Endothelial cell (in vitro differentiated cells): ENCODE measurements around the gene EYA2. TPM values are rescaled to one million over a fixed set of nuclear protein-coding genes. Genes with fewer than 3 reads are reported as not detected.

Experiments
- DNase-seq: peaks from one replicate; pipeline ENCODE4 v3.0.0; 2021; ENCODE audit warnings: low spot score
- H3K27ac Mint-ChIP-seq: one replicate; pipeline ENCODE4 v1.8.0; 2021; ENCODE audit warnings: mixed read lengths, inconsistent platforms; ENCODE audit not compliant: unreplicated experiment
- H3K27me3 Mint-ChIP-seq: one replicate; pipeline ENCODE4 v1.8.0; 2021; ENCODE audit warnings: mild to moderate bottlenecking, moderate library complexity, mixed read lengths, inconsistent platforms; ENCODE audit not compliant: unreplicated experiment
- H3K36me3 Mint-ChIP-seq: one replicate; pipeline ENCODE4 v1.8.0; 2021; ENCODE audit warnings: mild to moderate bottlenecking, low read depth, mixed read lengths, inconsistent platforms; ENCODE audit not compliant: unreplicated experiment
- H3K4me1 Mint-ChIP-seq: one replicate; pipeline ENCODE4 v1.8.0; 2021; ENCODE audit warnings: mild to moderate bottlenecking, mixed read lengths, inconsistent platforms; ENCODE audit not compliant: unreplicated experiment
- H3K4me3 Mint-ChIP-seq: one replicate; pipeline ENCODE4 v1.8.0; 2021; ENCODE audit warnings: mild to moderate bottlenecking, mixed read lengths, inconsistent platforms; ENCODE audit not compliant: unreplicated experiment
- H3K9me3 Mint-ChIP-seq: one replicate; pipeline ENCODE4 v1.8.0; 2021; ENCODE audit warnings: mixed read lengths, inconsistent platforms; ENCODE audit not compliant: unreplicated experiment
- total RNA-seq: library from RNA; stranded (reverse); fragmentation: NEBNext Ultra II Directional; extraction: Animal tissue kit (Norgen Biotek cat#: 25700); gene quantifications from one replicate; pipeline ENCODE4 v1.2.1, GENCODE V29; 2021; ENCODE audit not compliant: unreplicated experiment
- TF ChIP-seq, protein P1 (sequence below): fragments of 200-600 bp; sonication (generic); IDR thresholded peaks from one replicate; pipeline ENCODE4 v1.5.0; 2021; ENCODE audit warnings: antibody characterized with exemption; ENCODE audit not compliant: unreplicated experiment

EYA2 gene
- total RNA-seq, 1 donor from 2014 or later, result not detected

DNA sequence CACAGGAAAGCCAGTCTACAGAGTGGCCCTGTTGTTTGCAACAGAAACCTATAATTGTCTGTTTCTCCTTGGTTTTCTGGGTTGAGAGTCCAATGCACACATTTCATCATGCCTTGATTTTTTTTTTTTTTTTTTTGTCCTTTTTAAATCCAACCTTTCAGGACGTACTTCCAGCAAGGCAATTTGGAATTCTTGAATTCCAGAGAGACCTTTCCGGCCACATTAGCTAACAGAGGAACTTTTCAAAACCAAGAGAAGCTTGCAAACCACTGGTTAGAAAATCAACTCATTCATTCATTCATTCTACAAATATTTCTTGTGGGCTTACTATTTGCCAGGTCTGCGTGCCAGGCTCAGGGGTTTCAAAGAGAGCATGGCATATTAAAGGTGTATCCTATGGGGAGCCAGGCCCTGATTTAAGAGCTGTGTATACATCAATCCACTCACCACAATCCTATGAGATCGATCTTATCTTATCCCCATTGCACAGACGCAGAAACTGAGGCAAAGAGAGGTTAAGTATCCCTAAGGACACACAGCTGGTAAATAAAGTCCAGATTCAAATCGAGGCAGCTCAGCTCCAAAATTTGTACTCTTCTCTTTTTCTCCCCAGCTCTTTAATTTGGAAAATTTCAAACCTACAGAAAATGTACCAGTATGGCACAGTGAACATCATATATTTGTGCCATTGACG, 43.0 kb downstream of the EYA2 start:
- Mint-ChIP-seq H3K27me3 (peaks cover 2% of the 10 kb centered on the region), H3K36me3 (no peaks in the 10 kb centered on the region), H3K9me3 (no peaks in the 10 kb centered on the region), H3K4me3 (no peak overlapping the region), H3K4me1 (no peaks in the 10 kb centered on the region), H3K27ac (no peak overlapping the region)
- TF ChIP-seq, protein P1, sequence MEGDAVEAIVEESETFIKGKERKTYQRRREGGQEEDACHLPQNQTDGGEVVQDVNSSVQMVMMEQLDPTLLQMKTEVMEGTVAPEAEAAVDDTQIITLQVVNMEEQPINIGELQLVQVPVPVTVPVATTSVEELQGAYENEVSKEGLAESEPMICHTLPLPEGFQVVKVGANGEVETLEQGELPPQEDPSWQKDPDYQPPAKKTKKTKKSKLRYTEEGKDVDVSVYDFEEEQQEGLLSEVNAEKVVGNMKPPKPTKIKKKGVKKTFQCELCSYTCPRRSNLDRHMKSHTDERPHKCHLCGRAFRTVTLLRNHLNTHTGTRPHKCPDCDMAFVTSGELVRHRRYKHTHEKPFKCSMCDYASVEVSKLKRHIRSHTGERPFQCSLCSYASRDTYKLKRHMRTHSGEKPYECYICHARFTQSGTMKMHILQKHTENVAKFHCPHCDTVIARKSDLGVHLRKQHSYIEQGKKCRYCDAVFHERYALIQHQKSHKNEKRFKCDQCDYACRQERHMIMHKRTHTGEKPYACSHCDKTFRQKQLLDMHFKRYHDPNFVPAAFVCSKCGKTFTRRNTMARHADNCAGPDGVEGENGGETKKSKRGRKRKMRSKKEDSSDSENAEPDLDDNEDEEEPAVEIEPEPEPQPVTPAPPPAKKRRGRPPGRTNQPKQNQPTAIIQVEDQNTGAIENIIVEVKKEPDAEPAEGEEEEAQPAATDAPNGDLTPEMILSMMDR, result no peak
- DNase-seq, result no peak

DNA sequence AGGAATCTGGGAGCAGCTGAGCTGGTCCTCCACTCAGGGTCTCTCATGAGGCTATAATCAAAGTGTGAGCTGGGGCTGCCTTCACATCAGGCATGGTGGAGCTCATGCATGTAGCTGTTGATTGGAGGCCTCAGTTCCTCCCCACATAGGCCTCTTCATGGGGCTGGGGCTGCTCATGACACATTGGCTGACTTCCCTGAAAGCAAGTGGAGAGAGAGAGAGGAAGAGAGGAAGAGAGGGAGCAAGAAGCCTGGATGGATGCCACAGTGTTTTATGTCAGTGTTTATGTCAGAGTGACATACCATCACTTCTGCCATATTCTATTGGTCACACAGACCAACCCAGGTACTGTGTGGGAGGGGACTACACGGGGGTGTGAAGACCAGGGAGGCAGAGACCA, 43.8 kb downstream of the EYA2 start:
- no peaks in the 10 kb centered on the region for H3K36me3 Mint-ChIP-seq
- no peak overlapping the region for H3K4me3 Mint-ChIP-seq
- H3K27ac Mint-ChIP-seq, result no peak overlapping the region
- H3K27me3 Mint-ChIP-seq, result peaks cover 2% of the 10 kb centered on the region
- TF ChIP-seq, protein P1, result no peak
- H3K4me1 Mint-ChIP-seq, result no peaks in the 10 kb centered on the region
- no peak for DNase-seq
- H3K9me3 Mint-ChIP-seq, result no peaks in the 10 kb centered on the region

DNA sequence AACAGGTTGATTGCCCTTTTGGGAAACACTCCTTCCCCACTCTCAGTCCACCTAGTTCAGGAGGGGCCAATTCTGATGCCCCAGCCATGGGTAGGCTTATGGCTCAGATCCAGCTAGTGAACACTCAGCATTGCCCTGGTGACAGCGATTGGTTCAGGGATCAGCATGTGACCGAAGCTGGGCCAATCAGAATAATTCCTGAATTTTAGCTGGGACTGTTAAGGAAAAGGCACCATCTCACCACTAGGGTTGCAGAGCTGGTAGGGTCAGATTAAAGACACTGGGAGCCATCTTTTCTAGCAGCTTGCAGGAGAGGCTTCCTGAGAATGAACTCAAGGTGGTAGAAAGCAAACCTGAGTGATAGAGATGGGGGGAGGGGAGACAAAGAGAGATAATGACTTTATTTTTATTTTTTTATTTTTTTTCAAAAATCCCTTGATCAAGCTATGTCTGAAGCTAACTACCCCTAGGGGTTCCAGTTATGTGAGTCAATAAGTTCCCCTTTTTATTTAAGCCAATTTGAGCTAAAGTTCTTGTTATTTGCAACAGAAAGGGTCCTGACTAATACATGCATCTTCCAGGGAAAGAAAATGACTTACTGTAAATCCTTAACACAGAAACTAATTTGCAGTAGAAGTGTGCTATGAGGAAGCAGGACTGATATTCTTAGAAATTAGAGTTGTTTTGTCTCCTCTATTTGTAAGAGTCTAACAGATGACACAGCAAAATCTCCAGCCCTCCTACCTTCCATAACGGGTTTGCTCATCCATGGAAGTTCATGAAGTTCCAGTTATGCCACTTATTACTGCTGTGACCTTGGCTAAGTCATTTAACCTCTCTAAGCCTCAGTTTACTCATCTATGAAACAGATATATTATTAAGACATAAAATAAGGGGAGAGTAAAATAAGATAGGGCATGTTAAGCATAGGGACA, 44.7 kb downstream of the EYA2 start:
- Mint-ChIP-seq H3K4me3 (no peak overlapping the region), H3K9me3 (no peaks in the 10 kb centered on the region), H3K27me3 (peaks cover 2% of the 10 kb centered on the region), H3K4me1 (no peaks in the 10 kb centered on the region), H3K36me3 (no peaks in the 10 kb centered on the region), H3K27ac (no peak overlapping the region)
- no peak for DNase-seq
- TF ChIP-seq, protein P1, result peak; percentile 42

DNA sequence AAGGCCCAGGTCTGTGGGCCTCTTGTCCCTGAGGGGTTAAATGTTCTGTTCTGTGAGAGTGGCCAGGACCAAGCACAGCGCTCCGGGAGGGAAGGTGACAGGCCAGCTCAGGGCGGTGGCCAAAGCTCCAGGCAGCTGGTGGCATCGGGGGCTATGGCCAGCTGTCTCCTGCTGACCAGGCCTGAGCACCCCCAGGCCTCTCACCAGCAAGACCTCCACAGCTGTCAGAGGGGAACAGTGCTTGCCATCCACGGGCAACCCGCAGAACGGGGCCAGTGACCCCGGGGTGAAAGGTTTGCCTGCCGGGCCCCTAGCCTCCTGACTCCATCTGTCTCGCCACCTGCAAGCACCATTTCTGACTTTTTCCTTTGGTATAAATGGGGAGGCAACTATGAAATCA, 46.0 kb downstream of the EYA2 start:
- no peak overlapping the region for H3K4me3 Mint-ChIP-seq
- peaks cover 2% of the 10 kb centered on the region for H3K27me3 Mint-ChIP-seq
- TF ChIP-seq, protein P1, result no peak
- no peaks in the 10 kb centered on the region for H3K9me3 Mint-ChIP-seq
- DNase-seq, result no peak
- H3K4me1 Mint-ChIP-seq, result no peaks in the 10 kb centered on the region
- H3K36me3 Mint-ChIP-seq, result no peaks in the 10 kb centered on the region
- H3K27ac Mint-ChIP-seq, result no peak overlapping the region

DNA sequence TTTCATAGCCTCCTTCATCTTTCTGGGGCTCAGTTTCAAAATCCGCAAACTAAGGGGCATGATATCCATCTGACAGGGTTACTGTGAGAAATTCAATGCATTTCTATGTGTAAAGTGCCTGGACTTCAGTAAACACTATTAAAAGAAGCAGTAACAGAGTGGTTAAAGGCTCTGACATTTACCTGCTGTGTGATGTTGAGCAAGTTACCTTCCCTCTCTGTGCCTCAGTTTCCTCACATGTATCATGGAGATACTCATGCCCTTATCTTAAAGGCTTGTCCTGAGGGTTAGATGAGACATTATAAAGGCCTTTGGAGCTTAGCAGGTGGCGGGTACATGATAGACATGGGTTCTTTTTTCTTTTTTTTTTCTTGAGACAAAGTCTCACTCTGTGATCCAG, 46.8 kb downstream of the EYA2 start:
- H3K4me1 Mint-ChIP-seq, result no peaks in the 10 kb centered on the region
- H3K27ac Mint-ChIP-seq, result no peak overlapping the region
- no peaks in the 10 kb centered on the region for H3K36me3 Mint-ChIP-seq

More for the DNA sequence above, 46.8 kb downstream of the EYA2 start:
- H3K27me3 Mint-ChIP-seq, result peaks cover 2% of the 10 kb centered on the region
- TF ChIP-seq, protein P1, result no peak
- H3K9me3 Mint-ChIP-seq, result no peaks in the 10 kb centered on the region
- no peak overlapping the region for H3K4me3 Mint-ChIP-seq
- no peak for DNase-seq
